Measurements from ENCODE around the gene AUTS2. TPM values are rescaled to one million over a fixed set of nuclear protein-coding genes. Genes with fewer than 3 reads are reported as not detected.

The AUTS2 gene
- total RNA-seq, 1 experiment from 2014 or later = 4.6 TPM

DNA sequence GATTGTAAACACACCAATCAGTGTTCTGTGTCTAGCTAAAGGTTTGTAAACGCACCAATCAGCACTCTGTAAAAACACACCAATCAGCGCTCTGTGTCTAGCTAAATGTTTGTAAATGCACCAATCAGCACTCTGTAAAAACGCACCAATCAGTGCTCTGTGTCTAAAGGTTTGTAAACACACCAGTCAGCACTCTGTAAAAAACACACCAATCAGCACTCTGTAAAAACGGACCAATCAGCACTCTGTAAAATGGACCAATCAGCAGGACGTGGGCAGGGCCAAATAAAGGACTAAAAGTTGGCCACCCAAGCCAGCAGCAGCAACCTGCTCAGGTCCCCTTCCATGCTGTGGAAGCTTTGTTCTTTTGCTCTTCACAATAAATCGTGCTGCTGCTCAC lies 1224.2 kb downstream of the AUTS2 start:
- DNase-seq (ENCODE audit: low read depth) = peak; percentile 21

DNA sequence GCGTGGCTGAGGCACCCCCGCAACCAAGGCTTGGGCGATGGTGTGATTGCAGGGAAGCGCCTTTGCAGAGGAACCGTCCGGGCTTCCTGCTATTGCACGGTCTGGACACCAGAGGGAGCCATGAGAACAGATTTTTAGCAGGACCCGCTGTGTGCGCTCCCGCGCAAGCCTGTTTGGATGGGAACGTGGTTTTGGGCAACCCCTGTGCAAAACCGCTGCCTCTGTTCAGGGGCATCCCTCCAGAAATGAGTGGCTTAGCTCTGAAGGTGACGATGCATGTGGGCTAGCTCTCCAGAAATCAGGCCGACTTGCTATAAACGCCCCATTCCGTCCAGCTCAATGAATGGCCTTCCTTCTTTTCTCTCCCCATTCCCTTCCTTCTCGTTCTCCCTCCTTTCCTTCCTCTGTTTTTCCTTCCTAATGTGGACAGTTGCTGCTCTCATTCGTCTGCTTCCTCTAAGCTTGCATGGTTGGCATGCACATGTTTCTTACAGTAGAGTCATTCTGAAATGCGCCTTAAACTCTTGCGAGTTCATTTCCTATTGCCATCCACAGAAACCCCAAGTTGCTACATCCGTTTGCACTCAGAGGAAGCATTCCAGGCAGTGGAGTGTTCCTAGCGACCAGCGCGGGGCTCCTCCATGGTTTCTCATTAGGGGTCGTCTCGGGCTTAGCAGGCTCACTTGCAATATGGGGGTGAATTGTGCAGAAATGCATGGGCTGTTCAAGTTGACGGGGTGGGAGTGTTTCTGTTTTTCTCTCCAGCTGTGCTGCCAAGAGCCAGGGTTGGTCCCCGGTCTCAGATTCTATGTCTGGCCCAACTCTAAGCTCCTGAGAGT lies 1231.2 kb downstream of the AUTS2 start:
- DNase-seq (ENCODE audit: low read depth) = peak; percentile 68

DNA sequence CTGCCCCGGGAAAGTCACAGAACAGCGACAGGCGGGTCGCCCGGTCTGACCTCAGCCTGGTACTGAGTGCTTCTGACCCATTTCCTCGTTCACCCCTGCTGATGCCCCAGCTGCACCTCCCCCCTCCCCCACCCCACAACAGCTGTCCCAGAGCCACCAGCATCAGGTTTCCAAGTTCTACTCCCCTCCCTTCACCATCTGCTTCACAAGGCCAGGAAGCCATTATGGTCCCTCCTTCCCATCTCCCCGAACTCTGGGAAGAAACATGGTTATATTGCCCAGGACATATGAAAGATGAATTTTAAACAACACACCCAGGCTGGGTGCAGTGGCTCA lies 1231.8 kb downstream of the AUTS2 start:
- no peak for DNase-seq (ENCODE audit: low read depth)

DNA sequence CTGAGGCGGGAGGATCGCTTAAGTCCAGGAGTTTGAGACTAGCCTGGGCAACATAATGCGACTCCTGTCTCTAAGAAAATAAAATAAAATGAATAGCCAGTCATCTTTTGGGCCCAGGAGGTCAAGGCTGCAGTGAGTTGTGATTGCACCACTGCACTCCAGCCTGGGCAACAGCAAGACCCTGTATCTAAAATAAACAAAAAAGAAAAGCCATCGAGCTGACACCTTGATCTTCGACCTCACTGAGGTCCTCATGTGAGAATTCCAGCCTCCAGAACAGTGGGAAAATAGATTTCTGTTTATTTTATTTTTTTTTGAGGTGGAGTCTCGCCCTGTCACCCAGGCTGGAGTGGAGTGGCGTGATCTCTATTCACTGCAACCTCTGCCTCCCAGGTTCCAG lies 1232.2 kb downstream of the AUTS2 start:
- no peak for DNase-seq (ENCODE audit: low read depth)

DNA sequence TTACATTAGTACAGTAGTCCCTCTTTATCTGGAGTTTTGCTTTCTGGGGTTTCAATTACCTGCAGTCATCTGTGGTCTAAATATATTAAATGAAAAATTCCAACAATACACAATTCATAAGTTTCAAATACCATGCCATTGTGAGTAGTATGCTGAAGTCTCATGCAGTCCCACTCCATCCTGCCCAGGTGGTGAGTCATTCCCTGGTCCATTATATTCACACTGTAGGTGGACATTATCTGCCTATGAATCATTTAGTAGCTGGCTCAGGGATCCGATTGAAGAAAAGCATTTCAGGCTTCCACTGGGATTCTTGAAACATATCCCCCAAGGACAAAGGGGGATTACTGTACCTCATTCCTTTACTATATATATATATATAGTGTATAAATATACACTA lies 1235.5 kb downstream of the AUTS2 start:
- DNase-seq (ENCODE audit: low read depth) = peak; percentile 92

DNA sequence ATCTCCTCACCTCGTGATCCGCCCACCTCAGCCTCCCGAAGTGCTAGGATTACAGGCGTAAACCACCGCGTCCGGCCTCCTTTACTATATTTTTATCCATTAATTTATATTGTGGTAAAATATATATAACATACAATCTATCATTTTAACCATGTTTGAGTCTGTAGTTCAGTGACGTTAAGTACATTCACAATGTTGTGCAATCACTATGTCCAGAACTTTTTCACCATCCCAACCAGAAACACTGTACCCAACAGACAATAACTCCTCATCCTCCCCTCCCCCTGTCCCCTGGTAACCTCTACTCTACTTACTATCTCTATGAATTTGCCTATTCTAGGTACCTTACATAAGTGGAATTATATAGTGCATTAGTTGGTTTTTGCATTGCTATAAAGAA lies 1236.1 kb downstream of the AUTS2 start:
- DNase-seq (ENCODE audit: low read depth) = no peak

DNA sequence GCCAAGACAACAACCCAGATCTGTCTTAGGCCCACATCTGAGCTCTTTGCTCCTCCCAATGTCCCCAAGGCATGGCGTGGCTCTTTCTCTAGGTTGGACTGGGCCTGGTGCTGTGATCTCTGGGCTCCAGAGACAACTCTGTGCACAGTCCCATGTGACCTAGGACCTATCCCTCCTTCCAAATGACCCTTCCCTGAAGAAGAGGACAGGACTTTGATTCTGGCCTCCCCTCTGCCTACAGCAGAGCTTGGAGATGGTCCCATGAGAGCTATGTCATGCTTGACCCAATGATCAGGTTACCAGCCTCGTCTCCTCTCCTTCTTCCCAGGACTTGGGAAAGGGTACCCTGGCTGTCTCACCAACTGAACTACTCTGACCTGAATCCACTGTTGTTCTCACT lies 1237.4 kb downstream of the AUTS2 start:
- no peak for DNase-seq (ENCODE audit: low read depth)

DNA sequence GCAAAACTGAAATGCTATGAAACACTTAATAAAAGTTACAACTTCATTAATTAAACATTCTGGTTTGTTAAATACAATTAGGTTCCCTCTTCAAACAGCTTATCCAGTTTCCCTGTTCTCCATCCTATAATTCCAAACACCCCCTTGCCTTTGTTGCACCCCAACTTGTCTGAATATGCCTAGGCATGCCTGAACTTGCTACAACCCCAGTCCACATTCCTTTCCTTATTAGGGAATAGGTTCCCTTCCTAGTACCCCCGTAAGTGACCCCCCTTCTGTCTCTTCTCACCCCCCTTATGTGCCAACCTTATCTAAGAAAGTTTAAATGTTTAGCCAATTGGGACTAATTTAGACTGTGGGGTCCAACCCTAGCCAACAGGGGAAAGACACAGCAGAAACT lies 1238.0 kb downstream of the AUTS2 start:
- no peak for DNase-seq (ENCODE audit: low read depth)

DNA sequence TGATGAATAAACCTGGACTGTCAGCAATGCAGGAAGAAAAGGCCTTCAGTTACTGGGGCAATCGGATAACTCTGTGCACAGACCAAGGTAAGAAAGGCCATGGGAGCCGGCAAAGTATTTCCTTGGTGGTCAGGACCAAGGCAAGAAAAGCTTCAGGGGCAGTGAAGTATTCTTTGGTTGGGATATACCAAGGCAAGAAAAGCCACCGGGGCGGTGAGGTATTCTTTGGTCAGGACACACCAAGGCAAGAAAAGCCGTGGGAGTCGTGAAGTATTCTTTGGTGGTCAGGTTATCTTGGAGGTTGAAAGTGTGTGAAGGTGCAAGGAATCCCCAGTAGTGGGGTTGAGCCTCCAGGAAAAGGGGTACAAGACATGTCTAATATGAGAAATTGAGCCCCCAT lies 1238.7 kb downstream of the AUTS2 start:
- DNase-seq (ENCODE audit: low read depth) = no peak

DNA sequence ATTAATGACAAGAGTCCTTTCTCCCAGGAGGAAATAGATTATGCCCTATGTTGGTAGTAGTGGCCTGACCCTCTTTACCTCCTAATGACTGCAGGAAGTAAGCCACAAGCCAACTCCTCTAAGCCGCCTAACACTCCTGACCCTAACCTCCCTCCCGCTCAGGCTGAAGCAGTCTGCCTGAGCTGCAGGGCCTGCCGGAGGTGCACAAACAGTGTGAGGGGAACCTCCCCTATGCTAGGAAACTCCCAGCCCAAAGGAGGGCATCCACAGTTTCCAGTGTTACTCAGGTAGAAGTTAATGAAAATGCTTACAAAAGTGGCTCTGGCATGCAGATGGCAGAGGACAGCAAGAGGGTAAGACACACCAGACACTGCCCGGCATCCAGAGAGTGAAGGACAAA lies 1239.3 kb downstream of the AUTS2 start:
- DNase-seq (ENCODE audit: low read depth) = no peak

DNA sequence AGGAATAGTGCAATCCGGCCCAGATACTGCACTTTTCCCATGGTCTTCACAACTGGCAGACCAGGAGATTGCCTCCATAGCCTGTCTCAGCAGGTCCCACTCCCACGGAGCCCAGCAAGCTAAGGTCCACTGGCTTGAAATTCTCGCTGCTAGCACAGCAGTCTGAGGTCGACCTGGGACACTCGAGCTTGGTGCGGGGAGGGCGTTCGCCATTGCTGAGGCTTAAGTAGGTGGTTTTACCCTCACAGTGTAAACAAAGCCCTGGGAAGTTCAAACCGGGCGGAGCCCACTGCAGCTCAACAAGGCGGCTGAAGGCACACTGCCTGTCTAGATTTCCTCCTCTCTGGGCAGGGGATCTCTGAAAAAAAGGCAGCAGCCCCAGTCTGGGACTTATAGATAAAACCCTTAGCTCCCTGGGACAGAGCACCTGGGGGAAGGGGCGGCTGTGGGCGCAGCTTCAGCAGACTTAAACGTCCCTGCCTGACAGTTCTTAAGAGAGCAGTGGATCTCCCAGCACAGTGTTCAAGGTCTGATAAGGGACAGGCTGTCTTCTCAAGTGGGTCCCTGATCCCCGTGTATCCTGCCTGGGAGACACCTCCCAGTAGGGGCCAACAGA lies 1240.1 kb downstream of the AUTS2 start:
- DNase-seq (ENCODE audit: low read depth) = no peak

Small RNA genes within 50 kb of the gene (small RNA-seq; reads per million reads assigned to genes)
- gene AC073873.1 = not detected

All from HT1080 (cell line).